Smooth muscle cell (in vitro differentiated cells): ENCODE measurements around the gene C8G. TPM values are rescaled to one million over a fixed set of nuclear protein-coding genes. Genes with fewer than 3 reads are reported as not detected.

Source experiments
- DNase-seq: peaks from one replicate; lab custom pipeline; 2025; ENCODE audit not compliant: unreplicated experiment; lab: John Stamatoyannopoulos, UW
- H2AFZ ChIP-seq: fragments of 200-600 bp; sonication (generic); 2 replicates; pipeline ENCODE4 v1.6.0; 2016; ENCODE audit warnings: antibody characterized with exemption, low read depth, mild to moderate bottlenecking
- H3F3A ChIP-seq: fragments of 200-600 bp; sonication (generic); 2 replicates; pipeline ENCODE4 v1.6.0; 2017; ENCODE audit warnings: antibody characterized with exemption, low read depth
- H3K27ac ChIP-seq: fragments of 200-600 bp; sonication (generic); 2 replicates; pipeline ENCODE4 v1.5.1; 2016; ENCODE audit warnings: low read depth, mild to moderate bottlenecking
- H3K27me3 ChIP-seq: fragments of 200-600 bp; sonication (generic); 2 replicates; pipeline ENCODE4 v1.6.1; 2016; ENCODE audit warnings: low read depth, mild to moderate bottlenecking
- H3K36me3 ChIP-seq: fragments of 200-600 bp; sonication (generic); 2 replicates; pipeline ENCODE4 v1.5.1; 2016; ENCODE audit warnings: low read depth
- H3K4me1 ChIP-seq: fragments of 200-600 bp; sonication (generic); 2 replicates; pipeline ENCODE4 v1.5.1; 2016; ENCODE audit warnings: low read depth
- H3K4me2 ChIP-seq: fragments of 200-600 bp; sonication (generic); 2 replicates; pipeline ENCODE4 v1.6.0; 2016; ENCODE audit warnings: mild to moderate bottlenecking
- H3K4me3 ChIP-seq: fragments of 200-600 bp; sonication (generic); 2 replicates; pipeline ENCODE4 v1.5.1; 2016; ENCODE audit warnings: mild to moderate bottlenecking
- H3K79me2 ChIP-seq: fragments of 200-600 bp; sonication (generic); 2 replicates; pipeline ENCODE4 v1.6.0; 2016; ENCODE audit warnings: low read depth, mild to moderate bottlenecking
- H3K9ac ChIP-seq: fragments of 200-600 bp; sonication (generic); 2 replicates; pipeline ENCODE4 v1.6.0; 2016; ENCODE audit warnings: low read depth
- H3K9me3 ChIP-seq: fragments of 200-600 bp; sonication (generic); replicated peaks from 2 replicates; pipeline ENCODE4 v1.5.1; 2016; ENCODE audit warnings: low read depth
- H4K20me1 ChIP-seq: fragments of 200-600 bp; sonication (generic); 2 replicates; pipeline ENCODE4 v1.6.0; 2016; ENCODE audit warnings: low read depth
- CTCF ChIP-seq: fragments of 200-600 bp; sonication (generic); IDR thresholded peaks from 2 replicates; pipeline ENCODE4 v1.5.1; 2017; ENCODE audit warnings: borderline replicate concordance, mild to moderate bottlenecking, antibody characterized with exemption; ENCODE audit not compliant: insufficient read depth, poor library complexity, severe bottlenecking
- WGBS: methylation state at CpG from one replicate; pipeline ENCODE4 v1.1.7; 2016; ENCODE audit warnings: low lambda C conversion rate; 5-methylcytosine and 5-hydroxymethylcytosine counted together
- polyA plus RNA-seq: library from polyadenylated mRNA; unstranded; fragments of >200 nt; fragmentation: Nextera tagmentation; extraction: Ambion mirVana; gene quantifications from 2 replicates; pipeline ENCODE4 v1.2.1, GENCODE V29; 2016
- total RNA-seq: library from RNA; depleted of rRNA; stranded (reverse); fragments of >200 nt; gene quantifications from 2 replicates; pipeline ENCODE4 v1.2.3, GENCODE V29; 2014

C8G gene
- total and polyA plus RNA-seq, 2 experiments from 2014 or later, result 1.4 TPM; not detected in 1

GRCh38 chr9:136978865-136979544 lies 34.0 kb downstream of the C8G start:
- Histone ChIP-seq H3F3A (no peaks in the 10 kb centered on the region), H3K4me1 (peaks cover 4% of the 10 kb centered on the region), H3K36me3 (no peaks in the 10 kb centered on the region), H3K27me3 (peaks cover 3% of the 10 kb centered on the region), H3K9ac (no peak overlapping the region), H3K27ac (no peak overlapping the region), H4K20me1 (peaks cover 9% of the 10 kb centered on the region), H3K79me2 (no peaks in the 10 kb centered on the region), H3K9me3 (no peaks in the 10 kb centered on the region), H3K4me3 (no peak overlapping the region), H2AFZ (no peak overlapping the region), H3K4me2 (no peak overlapping the region)
- WGBS, result 87% methylated on average over 23 of the region's 41 CpGs
- no peak for DNase-seq
- TF ChIP-seq CTCF, result no peak

DNA sequence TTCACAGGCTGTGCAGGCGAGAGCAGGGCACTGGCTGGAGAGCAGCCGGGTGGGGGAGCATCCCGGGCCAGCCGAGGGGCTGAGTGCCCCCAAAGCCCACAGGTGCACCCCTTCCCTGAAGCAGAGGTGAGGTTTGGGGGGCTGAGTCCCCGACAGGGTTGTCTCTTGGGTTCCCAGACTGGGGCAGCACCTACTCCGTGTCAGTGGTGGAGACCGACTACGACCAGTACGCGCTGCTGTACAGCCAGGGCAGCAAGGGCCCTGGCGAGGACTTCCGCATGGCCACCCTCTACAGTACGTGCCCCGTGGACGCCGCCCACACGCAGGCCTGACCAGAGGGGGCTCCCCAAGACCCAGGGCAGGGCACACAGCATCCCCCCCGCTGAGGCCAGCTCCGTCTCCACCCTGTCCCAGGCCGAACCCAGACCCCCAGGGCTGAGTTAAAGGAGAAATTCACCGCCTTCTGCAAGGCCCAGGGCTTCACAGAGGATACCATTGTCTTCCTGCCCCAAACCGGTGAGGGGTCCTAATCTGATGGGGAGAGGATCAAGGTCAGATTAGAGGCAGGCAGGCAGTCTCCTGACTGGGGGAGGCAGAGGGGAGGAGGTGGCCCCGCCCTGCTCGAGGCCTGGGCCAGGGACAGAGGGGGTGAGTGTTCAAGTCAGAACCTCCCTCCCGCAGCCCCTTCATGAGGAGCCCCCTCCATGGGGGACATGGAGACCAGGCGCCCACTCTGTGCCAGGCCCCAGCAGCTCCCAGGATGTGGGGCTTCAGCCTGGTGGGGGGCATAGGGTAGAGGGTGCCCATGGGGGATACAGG lies 34.9 kb downstream of the C8G start:
- Histone ChIP-seq H3K9me3 (no peaks in the 10 kb centered on the region), H3K4me3 (no peak overlapping the region), H3K79me2 (no peaks in the 10 kb centered on the region), H2AFZ (no peak overlapping the region), H3F3A (no peaks in the 10 kb centered on the region), H3K9ac (no peak overlapping the region), H3K27me3 (peaks cover 13% of the 10 kb centered on the region), H3K27ac (no peak overlapping the region), H3K4me1 (peaks cover 4% of the 10 kb centered on the region), H3K4me2 (no peak overlapping the region), H3K36me3 (no peaks in the 10 kb centered on the region), H4K20me1 (peaks cover 9% of the 10 kb centered on the region)
- WGBS, result 90% methylated on average over 26 of the region's 26 CpGs
- no peak for TF ChIP-seq CTCF
- no peak for DNase-seq

- Histone ChIP-seq H3K9me3 (no peaks in the 10 kb centered on the region), H4K20me1 (peaks cover 9% of the 10 kb centered on the region), H3K4me2 (no peak overlapping the region), H3K36me3 (no peaks in the 10 kb centered on the region), H3K4me3 (no peak overlapping the region), H3K27me3 (peaks cover 22% of the 10 kb centered on the region), H3K27ac (no peak overlapping the region), H3K9ac (no peak overlapping the region), H3K4me1 (peaks cover 4% of the 10 kb centered on the region), H2AFZ (no peak overlapping the region), H3F3A (no peaks in the 10 kb centered on the region), H3K79me2 (no peaks in the 10 kb centered on the region)
- WGBS, result 96% methylated on average over 16 of the region's 16 CpGs
- TF ChIP-seq CTCF, result no peak
- no peak for DNase-seq
Observed at GRCh38 chr9:136980669-136981478, 35.8 kb downstream of the C8G start.
